GM19043 (cell line): ENCODE data around the gene PITPNM1.

ENCODE experiments used
- ATAC-seq: cut with Tn5 transposase; IDR thresholded peaks from one replicate; pipeline ENCODE4 v1.9.1; 2021; ENCODE audit warnings: low read depth; ENCODE audit not compliant: unreplicated experiment

Gene PITPNM1

DNA sequence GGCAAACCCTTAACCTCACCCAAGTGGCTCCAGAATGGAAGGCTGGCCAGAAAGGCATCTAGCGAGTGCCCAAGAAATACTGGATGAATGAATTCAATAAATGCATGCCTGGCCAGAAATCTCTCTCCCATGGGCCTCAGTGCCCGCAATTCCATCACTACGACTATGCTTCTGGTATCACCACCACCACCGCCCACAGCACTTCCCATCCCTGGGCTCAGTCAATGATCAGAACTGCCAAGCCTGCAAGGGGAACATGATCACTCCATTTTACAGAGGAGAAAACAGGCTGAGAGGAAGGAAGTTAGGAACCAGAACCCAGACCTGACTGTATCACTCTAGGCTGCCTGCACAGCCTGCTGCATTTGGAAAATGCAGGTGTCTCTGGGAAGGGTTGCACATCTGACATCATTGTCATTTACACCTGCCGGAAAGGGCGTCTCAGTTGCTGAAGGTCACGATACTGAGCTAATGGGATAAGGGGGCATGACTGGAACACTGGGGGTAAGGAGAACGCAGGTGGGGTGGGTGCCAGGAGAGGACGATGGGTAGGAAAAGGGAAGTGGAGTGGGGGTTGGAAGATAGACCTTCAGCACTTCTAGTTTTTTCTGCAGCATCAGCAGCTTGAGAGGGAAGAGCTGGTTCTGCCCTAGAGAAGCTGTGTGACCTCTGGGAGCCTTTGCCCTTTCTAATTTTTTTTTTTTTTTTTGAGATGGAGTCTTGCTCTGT lies 55.9 kb downstream of the PITPNM1 start:
- no peak for ATAC-seq

DNA sequence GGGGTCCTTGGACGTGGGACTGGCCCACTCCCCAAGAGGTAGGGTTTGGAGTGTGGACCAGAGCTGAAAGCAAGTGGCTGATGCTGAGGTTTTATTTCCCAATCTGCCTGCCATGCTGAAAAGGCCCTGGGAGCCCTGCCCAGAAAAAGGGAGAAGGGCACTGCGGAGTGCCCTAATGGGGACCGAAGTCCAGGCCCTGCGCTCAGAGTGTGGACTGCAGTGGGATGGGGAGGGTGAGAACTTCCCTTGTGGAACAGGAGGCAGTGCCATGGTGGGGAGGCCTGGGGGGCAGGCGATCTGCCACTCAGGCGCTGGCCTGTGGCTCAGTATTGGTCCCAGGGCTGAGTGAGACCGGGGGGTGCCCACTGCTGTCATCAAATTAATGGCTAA lies 56.9 kb downstream of the PITPNM1 start:
- no peak for ATAC-seq

DNA sequence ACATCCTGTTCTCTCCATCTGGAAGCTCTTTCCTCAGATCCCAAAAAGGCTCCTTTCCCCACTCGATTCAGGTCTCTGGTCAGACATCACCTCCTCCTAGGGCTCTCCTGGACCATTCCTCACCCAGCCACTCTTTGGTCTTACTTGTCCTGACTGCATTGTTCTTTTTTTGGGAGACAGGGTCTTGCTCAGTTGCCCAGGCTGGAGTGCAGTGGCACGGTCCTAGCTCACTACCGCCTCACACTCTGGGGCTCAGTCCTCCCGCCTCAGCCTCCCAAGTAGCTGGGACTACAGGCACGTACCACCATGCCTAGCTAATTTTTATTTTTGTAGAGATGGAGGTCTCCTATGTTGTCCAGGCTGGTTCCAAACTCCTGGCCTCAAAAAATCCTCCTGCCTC lies 59.6 kb downstream of the PITPNM1 start:
- no peak for ATAC-seq

DNA sequence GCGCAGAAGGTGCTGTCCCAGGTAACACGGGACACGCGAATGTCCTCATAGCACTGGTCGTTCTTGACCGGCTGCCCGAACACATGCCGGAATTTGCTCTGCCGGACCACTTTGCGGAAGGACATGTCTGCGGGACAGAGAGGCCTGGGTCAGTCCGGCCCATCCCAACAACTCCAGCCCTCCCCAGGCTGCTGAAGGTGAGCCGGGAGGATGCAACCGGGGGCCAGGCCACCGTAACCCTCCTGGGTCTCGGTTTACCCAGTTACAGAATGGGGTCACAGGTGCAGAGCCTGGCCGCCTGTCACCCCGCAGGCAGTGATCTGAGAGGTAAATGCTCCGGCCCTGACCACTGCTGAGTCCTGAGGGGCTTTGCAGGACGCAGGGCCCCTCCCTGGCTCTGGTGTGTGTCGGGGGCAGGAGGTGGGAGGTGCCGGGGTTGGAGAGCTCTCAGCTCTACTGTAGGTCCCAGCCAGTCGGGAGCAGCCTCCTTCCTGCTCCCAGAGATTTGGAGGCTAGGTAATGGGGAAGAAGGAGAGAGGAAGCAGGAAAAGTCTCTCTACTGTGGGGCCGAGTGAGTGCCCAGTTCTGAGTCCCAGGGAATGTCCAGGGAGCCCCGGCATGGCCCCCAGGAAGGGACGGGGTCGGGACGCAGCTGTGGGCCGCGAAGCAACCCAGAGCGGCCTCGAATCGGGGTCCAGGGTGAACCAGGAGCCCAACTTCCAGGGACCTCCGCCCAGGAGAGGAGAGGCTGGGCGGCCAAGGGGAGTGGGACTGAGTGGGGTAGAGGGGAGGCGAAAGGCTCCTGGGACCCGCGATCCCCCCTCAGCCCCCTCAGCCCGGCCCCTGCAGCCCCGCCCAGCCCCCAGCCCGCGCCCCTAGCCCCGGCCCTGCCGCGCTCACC lies 62.4 kb downstream of the PITPNM1 start:
- ATAC-seq, result no peak
